NB4 (cell line): ENCODE data around the gene ALCAM.

Experiments
- MAX ChIP-seq: IDR thresholded peaks from 2 replicates; pipeline ENCODE4 v1.6.1; 2011; ENCODE audit warnings: low read depth, low read length
- MYC ChIP-seq: IDR thresholded peaks from 2 replicates; pipeline ENCODE4 v1.6.1; 2011; ENCODE audit warnings: low read depth, low read length
- POLR2A ChIP-seq: IDR thresholded peaks from 2 replicates; pipeline ENCODE4 v1.6.1; 2011; ENCODE audit warnings: mild to moderate bottlenecking; ENCODE audit not compliant: insufficient read length; ENCODE audit errors: extremely low read depth
- TF ChIP-seq, protein P1 (sequence below): IDR thresholded peaks from one replicate; pipeline ENCODE4 v1.5.1; 2012; ENCODE audit warnings: low read depth, low read length

GRCh38 chr3:105483476-105483875 is 116.8 kb downstream of the ALCAM start:
- TF ChIP-seq, protein P1, sequence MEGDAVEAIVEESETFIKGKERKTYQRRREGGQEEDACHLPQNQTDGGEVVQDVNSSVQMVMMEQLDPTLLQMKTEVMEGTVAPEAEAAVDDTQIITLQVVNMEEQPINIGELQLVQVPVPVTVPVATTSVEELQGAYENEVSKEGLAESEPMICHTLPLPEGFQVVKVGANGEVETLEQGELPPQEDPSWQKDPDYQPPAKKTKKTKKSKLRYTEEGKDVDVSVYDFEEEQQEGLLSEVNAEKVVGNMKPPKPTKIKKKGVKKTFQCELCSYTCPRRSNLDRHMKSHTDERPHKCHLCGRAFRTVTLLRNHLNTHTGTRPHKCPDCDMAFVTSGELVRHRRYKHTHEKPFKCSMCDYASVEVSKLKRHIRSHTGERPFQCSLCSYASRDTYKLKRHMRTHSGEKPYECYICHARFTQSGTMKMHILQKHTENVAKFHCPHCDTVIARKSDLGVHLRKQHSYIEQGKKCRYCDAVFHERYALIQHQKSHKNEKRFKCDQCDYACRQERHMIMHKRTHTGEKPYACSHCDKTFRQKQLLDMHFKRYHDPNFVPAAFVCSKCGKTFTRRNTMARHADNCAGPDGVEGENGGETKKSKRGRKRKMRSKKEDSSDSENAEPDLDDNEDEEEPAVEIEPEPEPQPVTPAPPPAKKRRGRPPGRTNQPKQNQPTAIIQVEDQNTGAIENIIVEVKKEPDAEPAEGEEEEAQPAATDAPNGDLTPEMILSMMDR = no peak
- no peak for TF ChIP-seq MAX
- TF ChIP-seq POLR2A = no peak
- TF ChIP-seq MYC = no peak
